HepG2 (cell line): ENCODE results near the gene RTKN2. TPM values are rescaled to one million over a fixed set of nuclear protein-coding genes. Genes with fewer than 3 reads are reported as not detected.

Experiments used
- ADNP ChIP-seq: sonication (generic); formaldehyde crosslinking; IDR thresholded peaks from 2 replicates; pipeline ENCODE4 v1.4.0; 2020; ENCODE audit warnings: missing genetic modification reagents
- HNRNPLL ChIP-seq: fragments of 200-400 bp; formaldehyde crosslinking; IDR thresholded peaks from 2 replicates; pipeline ENCODE4 v1.6.1; 2017; ENCODE audit warnings: mild to moderate bottlenecking, low read depth, low read length; ENCODE audit not compliant: poor library complexity, severe bottlenecking
- HOXD1 ChIP-seq: sonication (generic); formaldehyde crosslinking; IDR thresholded peaks from 2 replicates; pipeline ENCODE4 v1.5.0; 2020; ENCODE audit warnings: missing genetic modification reagents
- NCOA1 ChIP-seq: sonication (generic); formaldehyde crosslinking; IDR thresholded peaks from 2 replicates; pipeline ENCODE4 v1.9.0; 2021; ENCODE audit warnings: missing genetic modification reagents
- NFE2L1 ChIP-seq: sonication (generic); formaldehyde crosslinking; IDR thresholded peaks from 2 replicates; pipeline ENCODE4 v1.4.0; 2020; ENCODE audit warnings: missing genetic modification reagents, mild to moderate bottlenecking, borderline replicate concordance
- NR3C1 ChIP-seq: sonication (generic); formaldehyde crosslinking; IDR thresholded peaks from 2 replicates; pipeline ENCODE4 v1.4.0; 2020; ENCODE audit warnings: missing genetic modification reagents
- RXRA ChIP-seq: sonication (generic); formaldehyde crosslinking; IDR thresholded peaks from 2 replicates; pipeline ENCODE4 v1.5.1; 2020; ENCODE audit warnings: missing genetic modification reagents
- SRSF4 ChIP-seq: fragments of 200-400 bp; formaldehyde crosslinking; IDR thresholded peaks from one replicate; pipeline ENCODE4 v1.6.1; 2018; ENCODE audit warnings: mild to moderate bottlenecking, low read depth, low read length, moderate library complexity; ENCODE audit not compliant: poor library complexity, severe bottlenecking
- TBL1XR1 ChIP-seq: fragments of 150-350 bp; IDR thresholded peaks from 2 replicates; pipeline ENCODE4 v1.6.1; 2014; ENCODE audit warnings: borderline replicate concordance, low read length; ENCODE audit not compliant: partially characterized antibody
- TRIM24 ChIP-seq: sonication (generic); formaldehyde crosslinking; IDR thresholded peaks from 2 replicates; pipeline ENCODE4 v1.8.0; 2022; ENCODE audit warnings: mild to moderate bottlenecking, missing genetic modification reagents
- U2AF1 ChIP-seq: fragments of 200-400 bp; formaldehyde crosslinking; optimal IDR thresholded peaks from 2 replicates; pipeline ENCODE3; 2017; ENCODE audit warnings: mild to moderate bottlenecking, low read depth, low read length
- ZFAT ChIP-seq: sonication (generic); formaldehyde crosslinking; conservative IDR thresholded peaks from 2 replicates; pipeline ENCODE4 v1.8.1; 2023; ENCODE audit warnings: missing genetic modification reagents, inconsistent platforms
- ZNF292 ChIP-seq: sonication (generic); formaldehyde crosslinking; IDR thresholded peaks from 2 replicates; pipeline ENCODE4 v1.8.1; 2022; ENCODE audit warnings: mild to moderate bottlenecking, low read depth, missing genetic modification reagents, borderline replicate concordance
- ZNF296 ChIP-seq: sonication (generic); formaldehyde crosslinking; conservative IDR thresholded peaks from 2 replicates; pipeline ENCODE4 v1.5.0; 2020; ENCODE audit warnings: mild to moderate bottlenecking, missing genetic modification reagents
- ZNF713 ChIP-seq: sonication (generic); formaldehyde crosslinking; IDR thresholded peaks from 2 replicates; pipeline ENCODE4 v1.4.0; 2020; ENCODE audit warnings: mild to moderate bottlenecking, missing genetic modification reagents
- ZNF792 ChIP-seq: IDR thresholded peaks from 2 replicates; pipeline ENCODE4 v1.6.1; 2016
- ZSCAN22 ChIP-seq: sonication (generic); formaldehyde crosslinking; IDR thresholded peaks from 2 replicates; pipeline ENCODE4 v1.4.0; 2020; ENCODE audit warnings: mild to moderate bottlenecking, missing genetic modification reagents
- ZSCAN25 ChIP-seq: sonication (generic); formaldehyde crosslinking; IDR thresholded peaks from 2 replicates; pipeline ENCODE4 v1.8.0; 2022; ENCODE audit warnings: mild to moderate bottlenecking, missing genetic modification reagents
- polyA plus RNA-seq, 8 experiments: library from polyadenylated mRNA; depleted of rRNA in 3 of 8; stranded (reverse) in 7 of 8; unstranded in 1 of 8; fragments of >200 nt; fragmentation: Illumina TruSeq in 4 of 8; extraction: Trizol in 4 of 8; gene quantifications; 2 replicates each; pipeline versions ENCODE4 v1.2.1 to v1.2.3, GENCODE V29; 2011 to 2016; ENCODE audit warnings: low read depth in 4 of 8, missing spikeins in 1 of 8, mixed read lengths in 1 of 8; ENCODE audit not compliant: insufficient read depth in 1 of 8
- total RNA-seq, 5 experiments: library from RNA; depleted of rRNA; stranded (reverse); fragments of >200 nt; fragmentation: Illumina TruSeq; extraction: Trizol; gene quantifications; 2 replicates each; pipeline ENCODE4 v1.2.3, GENCODE V29; 2016; ENCODE audit warnings: low read depth in 1 of 5
- TF ChIP-seq, protein P1 (sequence below): sonication (generic); formaldehyde crosslinking; IDR thresholded peaks from 2 replicates; pipeline ENCODE4 v1.8.1; 2022; ENCODE audit warnings: low read depth, mild to moderate bottlenecking, missing genetic modification reagents
- TF ChIP-seq, protein P2 (sequence below): sonication (generic); formaldehyde crosslinking; IDR thresholded peaks from 2 replicates; pipeline ENCODE4 v1.9.0; 2021; ENCODE audit warnings: missing genetic modification reagents, borderline replicate concordance
- TF ChIP-seq, protein P3 (sequence below): sonication (generic); formaldehyde crosslinking; IDR thresholded peaks from 2 replicates; pipeline ENCODE4 v1.9.0; 2022; ENCODE audit warnings: low read depth, missing genetic modification reagents
- TF ChIP-seq, protein P4 (sequence below): sonication (generic); formaldehyde crosslinking; IDR thresholded peaks from 2 replicates; pipeline ENCODE4 v1.4.0; 2020; ENCODE audit warnings: mild to moderate bottlenecking, missing genetic modification reagents

The RTKN2 gene
- total and polyA plus RNA-seq, 2 of the 13 experiments (the other 11 are each of a cell fraction or from before 2014, with no cell fraction given), result 2.2 to 7.0 TPM

DNA sequence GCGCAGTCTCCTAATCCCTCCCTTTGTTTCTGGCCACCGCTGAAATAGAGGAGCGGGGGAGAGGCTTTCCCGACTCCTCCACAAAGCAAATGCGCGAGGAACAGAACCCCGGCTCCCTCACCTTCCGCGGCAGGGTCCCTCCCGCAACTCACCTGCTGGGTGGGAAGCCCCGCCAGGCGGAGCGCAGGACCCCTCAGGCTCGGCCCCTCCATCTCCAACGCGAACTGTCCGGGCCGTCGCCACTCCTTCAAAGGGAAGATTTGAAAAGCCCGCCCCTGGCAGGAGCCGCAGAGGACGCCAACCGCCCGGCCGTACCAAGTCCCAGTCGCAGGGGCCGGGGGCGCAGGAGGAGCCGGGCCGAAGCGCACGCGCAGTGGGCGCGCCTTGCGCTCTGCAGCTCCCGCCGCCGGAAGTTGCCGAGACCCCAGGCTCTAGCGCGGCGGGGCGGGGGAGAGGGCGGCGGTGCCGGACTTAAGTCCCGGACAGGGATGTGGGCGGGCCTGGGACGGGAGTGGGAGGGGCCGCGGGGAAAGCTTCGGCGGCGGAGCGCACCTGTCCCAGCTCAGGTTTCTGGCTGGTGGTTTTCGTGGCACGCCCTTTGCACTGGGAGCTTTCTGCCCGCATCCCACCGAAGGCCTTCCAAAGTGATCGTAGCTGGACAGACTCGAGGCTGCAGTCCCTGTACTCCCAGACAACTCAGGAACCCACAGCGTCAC, at the start of gene RTKN2 (continued):
- TF ChIP-seq, protein P1, sequence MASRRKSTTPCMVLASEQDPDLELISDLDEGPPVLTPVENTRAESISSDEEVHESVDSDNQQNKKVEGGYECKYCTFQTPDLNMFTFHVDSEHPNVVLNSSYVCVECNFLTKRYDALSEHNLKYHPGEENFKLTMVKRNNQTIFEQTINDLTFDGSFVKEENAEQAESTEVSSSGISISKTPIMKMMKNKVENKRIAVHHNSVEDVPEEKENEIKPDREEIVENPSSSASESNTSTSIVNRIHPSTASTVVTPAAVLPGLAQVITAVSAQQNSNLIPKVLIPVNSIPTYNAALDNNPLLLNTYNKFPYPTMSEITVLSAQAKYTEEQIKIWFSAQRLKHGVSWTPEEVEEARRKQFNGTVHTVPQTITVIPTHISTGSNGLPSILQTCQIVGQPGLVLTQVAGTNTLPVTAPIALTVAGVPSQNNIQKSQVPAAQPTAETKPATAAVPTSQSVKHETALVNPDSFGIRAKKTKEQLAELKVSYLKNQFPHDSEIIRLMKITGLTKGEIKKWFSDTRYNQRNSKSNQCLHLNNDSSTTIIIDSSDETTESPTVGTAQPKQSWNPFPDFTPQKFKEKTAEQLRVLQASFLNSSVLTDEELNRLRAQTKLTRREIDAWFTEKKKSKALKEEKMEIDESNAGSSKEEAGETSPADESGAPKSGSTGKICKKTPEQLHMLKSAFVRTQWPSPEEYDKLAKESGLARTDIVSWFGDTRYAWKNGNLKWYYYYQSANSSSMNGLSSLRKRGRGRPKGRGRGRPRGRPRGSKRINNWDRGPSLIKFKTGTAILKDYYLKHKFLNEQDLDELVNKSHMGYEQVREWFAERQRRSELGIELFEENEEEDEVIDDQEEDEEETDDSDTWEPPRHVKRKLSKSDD (CRISPR knock-in tag), result no peak
- 0 out of 2 replicates have a peak, but pooled peaks have one; percentile 31 for TF ChIP-seq ZNF292
- TF ChIP-seq HOXD1 (CRISPR knock-in tag), result no peak
- no peak for TF ChIP-seq NCOA1 (CRISPR knock-in tag)
- no peak for TF ChIP-seq NR3C1 (CRISPR knock-in tag)
- TF ChIP-seq TRIM24, result no peak
- TF ChIP-seq, protein P2, sequence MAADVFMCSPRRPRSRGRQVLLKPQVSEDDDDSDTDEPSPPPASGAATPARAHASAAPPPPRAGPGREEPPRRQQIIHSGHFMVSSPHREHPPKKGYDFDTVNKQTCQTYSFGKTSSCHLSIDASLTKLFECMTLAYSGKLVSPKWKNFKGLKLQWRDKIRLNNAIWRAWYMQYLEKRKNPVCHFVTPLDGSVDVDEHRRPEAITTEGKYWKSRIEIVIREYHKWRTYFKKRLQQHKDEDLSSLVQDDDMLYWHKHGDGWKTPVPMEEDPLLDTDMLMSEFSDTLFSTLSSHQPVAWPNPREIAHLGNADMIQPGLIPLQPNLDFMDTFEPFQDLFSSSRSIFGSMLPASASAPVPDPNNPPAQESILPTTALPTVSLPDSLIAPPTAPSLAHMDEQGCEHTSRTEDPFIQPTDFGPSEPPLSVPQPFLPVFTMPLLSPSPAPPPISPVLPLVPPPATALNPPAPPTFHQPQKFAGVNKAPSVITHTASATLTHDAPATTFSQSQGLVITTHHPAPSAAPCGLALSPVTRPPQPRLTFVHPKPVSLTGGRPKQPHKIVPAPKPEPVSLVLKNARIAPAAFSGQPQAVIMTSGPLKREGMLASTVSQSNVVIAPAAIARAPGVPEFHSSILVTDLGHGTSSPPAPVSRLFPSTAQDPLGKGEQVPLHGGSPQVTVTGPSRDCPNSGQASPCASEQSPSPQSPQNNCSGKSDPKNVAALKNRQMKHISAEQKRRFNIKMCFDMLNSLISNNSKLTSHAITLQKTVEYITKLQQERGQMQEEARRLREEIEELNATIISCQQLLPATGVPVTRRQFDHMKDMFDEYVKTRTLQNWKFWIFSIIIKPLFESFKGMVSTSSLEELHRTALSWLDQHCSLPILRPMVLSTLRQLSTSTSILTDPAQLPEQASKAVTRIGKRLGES (CRISPR knock-in tag), result no peak
- no peak for TF ChIP-seq ZNF792
- TF ChIP-seq ZSCAN25 (CRISPR knock-in tag), result no peak
- TF ChIP-seq RXRA (CRISPR knock-in tag), result peak; percentile 42
- no peak for TF ChIP-seq ADNP
- TF ChIP-seq ZFAT (CRISPR knock-in tag), result no peak
- TF ChIP-seq, protein P3, sequence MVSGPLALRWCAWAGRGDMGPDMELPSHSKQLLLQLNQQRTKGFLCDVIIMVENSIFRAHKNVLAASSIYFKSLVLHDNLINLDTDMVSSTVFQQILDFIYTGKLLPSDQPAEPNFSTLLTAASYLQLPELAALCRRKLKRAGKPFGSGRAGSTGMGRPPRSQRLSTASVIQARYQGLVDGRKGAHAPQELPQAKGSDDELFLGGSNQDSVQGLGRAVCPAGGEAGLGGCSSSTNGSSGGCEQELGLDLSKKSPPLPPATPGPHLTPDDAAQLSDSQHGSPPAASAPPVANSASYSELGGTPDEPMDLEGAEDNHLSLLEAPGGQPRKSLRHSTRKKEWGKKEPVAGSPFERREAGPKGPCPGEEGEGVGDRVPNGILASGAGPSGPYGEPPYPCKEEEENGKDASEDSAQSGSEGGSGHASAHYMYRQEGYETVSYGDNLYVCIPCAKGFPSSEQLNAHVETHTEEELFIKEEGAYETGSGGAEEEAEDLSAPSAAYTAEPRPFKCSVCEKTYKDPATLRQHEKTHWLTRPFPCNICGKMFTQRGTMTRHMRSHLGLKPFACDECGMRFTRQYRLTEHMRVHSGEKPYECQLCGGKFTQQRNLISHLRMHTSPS, result no peak
- TF ChIP-seq, protein P4, sequence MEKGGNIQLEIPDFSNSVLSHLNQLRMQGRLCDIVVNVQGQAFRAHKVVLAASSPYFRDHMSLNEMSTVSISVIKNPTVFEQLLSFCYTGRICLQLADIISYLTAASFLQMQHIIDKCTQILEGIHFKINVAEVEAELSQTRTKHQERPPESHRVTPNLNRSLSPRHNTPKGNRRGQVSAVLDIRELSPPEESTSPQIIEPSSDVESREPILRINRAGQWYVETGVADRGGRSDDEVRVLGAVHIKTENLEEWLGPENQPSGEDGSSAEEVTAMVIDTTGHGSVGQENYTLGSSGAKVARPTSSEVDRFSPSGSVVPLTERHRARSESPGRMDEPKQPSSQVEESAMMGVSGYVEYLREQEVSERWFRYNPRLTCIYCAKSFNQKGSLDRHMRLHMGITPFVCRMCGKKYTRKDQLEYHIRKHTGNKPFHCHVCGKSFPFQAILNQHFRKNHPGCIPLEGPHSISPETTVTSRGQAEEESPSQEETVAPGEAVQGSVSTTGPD, result no peak
- no peak for TF ChIP-seq SRSF4
- TF ChIP-seq NFE2L1 (CRISPR knock-in tag), result no peak
- no peak for TF ChIP-seq U2AF1
- no peak for TF ChIP-seq ZSCAN22 (CRISPR knock-in tag)
- TF ChIP-seq ZNF713 (CRISPR knock-in tag), result peak; percentile 35; the same call in 1 of the 2 replicates
- TF ChIP-seq TBL1XR1, result no peak
- peak; percentile 97 for TF ChIP-seq HNRNPLL
- TF ChIP-seq ZNF296 (CRISPR knock-in tag), result no peak
